HL-60 (cell line): Measurements from ENCODE around the gene CYGB.
"Not testable (repeated sequence)": the region's sequence is repeated elsewhere in the genome, so short reads cannot be mapped to it uniquely, and the experiment has no call there.

Experiments
- DNase-seq, 2 experiments: peaks; one replicate each; pipeline ENCODE4 v3.0.0-alpha.2; 2010 to 2020; ENCODE audit warnings: low read depth in 1 of 2, low spot score in 1 of 2
- H3K27ac ChIP-seq: fragments of 250-450 bp; sonication (Bioruptor Pico); replicated peaks from 2 replicates; pipeline ENCODE4 v1.5.1; 2020; ENCODE audit warnings: mild to moderate bottlenecking, moderate library complexity
- H3K27me3 ChIP-seq: fragments of 250-450 bp; sonication (Bioruptor Pico); 2 replicates; pipeline ENCODE4 v1.5.1; 2021; ENCODE audit warnings: mild to moderate bottlenecking, moderate library complexity; ENCODE audit not compliant: insufficient read depth, poor library complexity, severe bottlenecking
- H3K4me3 ChIP-seq: replicated peaks from 2 replicates; pipeline ENCODE4 v1.5.1; 2011; ENCODE audit warnings: mild to moderate bottlenecking, control low read depth, low read length; ENCODE audit not compliant: insufficient read depth
- CTCF ChIP-seq: IDR thresholded peaks from one replicate; pipeline ENCODE4 v1.5.1; 2011; ENCODE audit warnings: low read length, control low read depth, inconsistent platforms; ENCODE audit not compliant: insufficient read depth
- GABPA ChIP-seq: IDR thresholded peaks from 2 replicates; pipeline ENCODE4 v1.6.1; 2012; ENCODE audit warnings: low read depth
- POLR2AphosphoS5 ChIP-seq: IDR thresholded peaks from 2 replicates; pipeline ENCODE4 v1.6.1; 2012; ENCODE audit warnings: low read depth
- REST ChIP-seq: IDR thresholded peaks from 2 replicates; pipeline ENCODE4 v1.6.1; 2012; ENCODE audit warnings: low read depth; ENCODE audit not compliant: insufficient replicate concordance
- SPI1 ChIP-seq: IDR thresholded peaks from 2 replicates; pipeline ENCODE4 v1.6.1; 2012; ENCODE audit warnings: low read depth, mild to moderate bottlenecking, borderline replicate concordance

The CYGB gene

GRCh38 chr17:76527430-76528111 is 9.9 kb downstream of the CYGB start:
- Histone ChIP-seq H3K27ac (no peak overlapping the region), H3K4me3 (no peak overlapping the region), H3K27me3 (peaks cover 3% of the 10 kb centered on the region)
- no peak for DNase-seq
- no peak for TF ChIP-seq CTCF
- no peak for TF ChIP-seq GABPA
- TF ChIP-seq SPI1 = no peak
- TF ChIP-seq POLR2AphosphoS5 = no peak
- TF ChIP-seq REST = no peak

- not testable (repeated sequence) for H3K27me3 ChIP-seq, H3K4me3 ChIP-seq, H3K27ac ChIP-seq, DNase-seq
These were observed 10.5 kb downstream of the CYGB start for GRCh38 chr17:76527016-76527415.

GRCh38 chr17:76525513-76525833 is 12.0 kb downstream of the CYGB start:
- DNase-seq, H3K27ac ChIP-seq, H3K4me3 ChIP-seq, H3K27me3 ChIP-seq: not testable (repeated sequence)

GRCh38 chr17:76524598-76525512 is 12.7 kb downstream of the CYGB start:
- TF ChIP-seq CTCF (no peak), REST (no peak), SPI1 (no peak), GABPA (no peak), POLR2AphosphoS5 (no peak)
- H3K27ac ChIP-seq = no peak overlapping the region
- peaks cover 3% of the 10 kb centered on the region for H3K27me3 ChIP-seq
- no peak for DNase-seq
- no peak overlapping the region for H3K4me3 ChIP-seq
